ENCODE data around the gene ART3.

DNA sequence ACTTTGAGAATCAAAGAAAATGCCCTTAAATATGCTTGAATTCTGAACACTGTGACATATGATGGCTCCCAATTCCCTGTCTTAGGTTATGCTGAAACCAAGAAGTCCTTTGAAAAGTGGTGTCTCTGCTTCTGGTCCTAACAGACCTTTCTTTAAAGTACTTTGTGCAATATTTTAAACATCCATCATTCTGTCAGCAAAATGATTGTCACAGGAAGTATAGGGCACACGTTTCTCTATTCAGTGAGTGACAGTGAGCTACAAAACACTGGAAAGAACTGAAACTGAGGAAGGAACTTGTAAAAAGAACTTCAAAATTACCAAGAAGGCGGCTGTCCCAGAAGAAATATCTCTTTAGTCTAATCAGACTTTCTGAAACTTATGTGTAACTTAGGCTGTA is 85.8 kb downstream of the ART3 start:
- no peak for TF ChIP-seq TCF12 (IDR thresholded peaks at IDR 0.05; ENCODE audit: low read depth)
- TF ChIP-seq RAD21 (IDR thresholded peaks at IDR 0.05; ENCODE audit: low read depth) = no peak
- TF ChIP-seq NFIC (IDR thresholded peaks at IDR 0.05) = no peak
- no peak for TF ChIP-seq YY1 (IDR thresholded peaks at IDR 0.05; ENCODE audit: low read depth)
- no peak for TF ChIP-seq EGR1 (IDR thresholded peaks at IDR 0.05)
- TF ChIP-seq CEBPB (IDR thresholded peaks at IDR 0.05) = no peak
- no peak for TF ChIP-seq EP300 (IDR thresholded peaks at IDR 0.05; ENCODE audit: borderline replicate concordance)
- TF ChIP-seq TEAD4 (IDR thresholded peaks at IDR 0.05) = no peak
- TF ChIP-seq, protein P1, sequence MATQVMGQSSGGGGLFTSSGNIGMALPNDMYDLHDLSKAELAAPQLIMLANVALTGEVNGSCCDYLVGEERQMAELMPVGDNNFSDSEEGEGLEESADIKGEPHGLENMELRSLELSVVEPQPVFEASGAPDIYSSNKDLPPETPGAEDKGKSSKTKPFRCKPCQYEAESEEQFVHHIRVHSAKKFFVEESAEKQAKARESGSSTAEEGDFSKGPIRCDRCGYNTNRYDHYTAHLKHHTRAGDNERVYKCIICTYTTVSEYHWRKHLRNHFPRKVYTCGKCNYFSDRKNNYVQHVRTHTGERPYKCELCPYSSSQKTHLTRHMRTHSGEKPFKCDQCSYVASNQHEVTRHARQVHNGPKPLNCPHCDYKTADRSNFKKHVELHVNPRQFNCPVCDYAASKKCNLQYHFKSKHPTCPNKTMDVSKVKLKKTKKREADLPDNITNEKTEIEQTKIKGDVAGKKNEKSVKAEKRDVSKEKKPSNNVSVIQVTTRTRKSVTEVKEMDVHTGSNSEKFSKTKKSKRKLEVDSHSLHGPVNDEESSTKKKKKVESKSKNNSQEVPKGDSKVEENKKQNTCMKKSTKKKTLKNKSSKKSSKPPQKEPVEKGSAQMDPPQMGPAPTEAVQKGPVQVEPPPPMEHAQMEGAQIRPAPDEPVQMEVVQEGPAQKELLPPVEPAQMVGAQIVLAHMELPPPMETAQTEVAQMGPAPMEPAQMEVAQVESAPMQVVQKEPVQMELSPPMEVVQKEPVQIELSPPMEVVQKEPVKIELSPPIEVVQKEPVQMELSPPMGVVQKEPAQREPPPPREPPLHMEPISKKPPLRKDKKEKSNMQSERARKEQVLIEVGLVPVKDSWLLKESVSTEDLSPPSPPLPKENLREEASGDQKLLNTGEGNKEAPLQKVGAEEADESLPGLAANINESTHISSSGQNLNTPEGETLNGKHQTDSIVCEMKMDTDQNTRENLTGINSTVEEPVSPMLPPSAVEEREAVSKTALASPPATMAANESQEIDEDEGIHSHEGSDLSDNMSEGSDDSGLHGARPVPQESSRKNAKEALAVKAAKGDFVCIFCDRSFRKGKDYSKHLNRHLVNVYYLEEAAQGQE (IDR thresholded peaks at IDR 0.05; ENCODE audit: low read depth) = no peak
- TF ChIP-seq ZBTB7A (IDR thresholded peaks at IDR 0.05; ENCODE audit: low read depth) = no peak
